T-helper 1 cell (primary cell): Measurements from ENCODE around the gene USP17L25.
"Not testable (repeated sequence)": the region's sequence is repeated elsewhere in the genome, so short reads cannot be mapped to it uniquely, and the experiment has no call there.

Experiments used
- DNase-seq, 5 donors: peaks; one replicate each; pipeline ENCODE4 v3.0.0-alpha.2; 2012 to 2020
- total RNA-seq, 4 donors: gene quantifications; one replicate each; lab custom pipeline; 2026; lab: John Stamatoyannopoulos, UW

Gene USP17L25, protein sequence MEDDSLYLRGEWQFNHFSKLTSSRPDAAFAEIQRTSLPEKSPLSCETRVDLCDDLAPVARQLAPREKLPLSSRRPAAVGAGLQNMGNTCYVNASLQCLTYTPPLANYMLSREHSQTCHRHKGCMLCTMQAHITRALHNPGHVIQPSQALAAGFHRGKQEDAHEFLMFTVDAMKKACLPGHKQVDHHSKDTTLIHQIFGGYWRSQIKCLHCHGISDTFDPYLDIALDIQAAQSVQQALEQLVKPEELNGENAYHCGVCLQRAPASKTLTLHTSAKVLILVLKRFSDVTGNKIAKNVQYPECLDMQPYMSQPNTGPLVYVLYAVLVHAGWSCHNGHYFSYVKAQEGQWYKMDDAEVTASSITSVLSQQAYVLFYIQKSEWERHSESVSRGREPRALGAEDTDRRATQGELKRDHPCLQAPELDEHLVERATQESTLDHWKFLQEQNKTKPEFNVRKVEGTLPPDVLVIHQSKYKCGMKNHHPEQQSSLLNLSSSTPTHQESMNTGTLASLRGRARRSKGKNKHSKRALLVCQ
- 0 reads per million in 4 donors for total RNA-seq

DNA sequence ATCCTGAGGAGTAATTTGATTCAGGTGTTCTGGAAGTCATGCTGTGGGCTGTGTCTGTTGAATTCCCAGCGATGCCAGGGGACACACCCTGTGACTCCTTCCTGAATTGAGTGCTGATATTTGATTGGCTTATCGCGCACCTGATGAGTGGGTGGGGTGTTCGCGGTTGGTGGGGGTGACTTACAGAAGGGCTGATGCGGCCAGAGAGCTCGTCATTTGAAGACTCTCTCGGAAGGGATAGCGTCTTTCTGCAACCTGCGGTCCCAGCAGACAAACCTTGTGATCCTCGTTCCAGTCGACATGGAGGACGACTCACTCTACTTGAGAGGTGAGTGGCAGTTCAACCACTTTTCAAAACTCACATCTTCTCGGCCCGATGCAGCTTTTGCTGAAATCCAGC lies at the start of gene USP17L25:
Gene USP17L25 (plus strand): TSS at position 301 of the 400 bp plus-strand sequence. CDS start 0 bp downstream, at position 301.
- not testable (repeated sequence) for DNase-seq

DNA sequence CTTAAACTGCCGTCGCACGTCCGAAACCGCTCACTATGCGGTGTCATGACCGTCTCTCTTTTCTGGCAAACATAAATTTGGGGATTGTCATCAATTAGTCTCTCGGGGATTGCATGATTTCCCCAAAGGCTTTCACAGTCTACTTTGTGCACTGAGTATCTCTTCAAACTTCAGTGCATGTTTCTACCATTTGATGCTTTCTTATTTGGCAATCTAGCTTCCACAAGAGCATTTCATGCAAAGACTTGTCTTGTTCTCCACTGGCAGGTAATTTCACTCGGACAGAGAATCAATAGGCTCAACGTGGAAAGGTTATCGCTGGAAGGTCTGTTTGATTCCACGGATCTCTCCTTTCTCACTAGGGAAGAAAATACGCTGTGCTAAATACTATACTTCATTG lies 5.5 kb upstream of the USP17L25 start:
- DNase-seq, result not testable (repeated sequence)

DNA sequence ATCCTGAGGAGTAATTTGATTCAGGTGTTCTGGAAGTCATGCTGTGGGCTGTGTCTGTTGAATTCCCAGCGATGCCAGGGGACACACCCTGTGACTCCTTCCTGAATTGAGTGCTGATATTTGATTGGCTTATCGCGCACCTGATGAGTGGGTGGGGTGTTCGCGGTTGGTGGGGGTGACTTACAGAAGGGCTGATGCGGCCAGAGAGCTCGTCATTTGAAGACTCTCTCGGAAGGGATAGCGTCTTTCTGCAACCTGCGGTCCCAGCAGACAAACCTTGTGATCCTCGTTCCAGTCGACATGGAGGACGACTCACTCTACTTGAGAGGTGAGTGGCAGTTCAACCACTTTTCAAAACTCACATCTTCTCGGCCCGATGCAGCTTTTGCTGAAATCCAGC lies 4.8 kb upstream of the USP17L25 start, which contains the start of gene USP17L24:
Gene USP17L24 (plus strand): TSS at position 301 of the 400 bp plus-strand sequence. CDS start 0 bp downstream, at position 301.
- DNase-seq, result not testable (repeated sequence)

- DNase-seq, result not testable (repeated sequence)
These were observed 4.6 kb downstream of the USP17L25 start, which contains the start of gene USP17L26 for GRCh38 chr4:9334358-9334757. Gene USP17L26 (plus strand): TSS chr4:9334658. CDS start chr4:9334658, 0 bp downstream.

- not testable (repeated sequence) for DNase-seq
These were observed 9.4 kb downstream of the USP17L25 start, which contains the start of gene USP17L5 for GRCh38 chr4:9339103-9339502. Gene USP17L5 (plus strand): TSS chr4:9339403. CDS start chr4:9339403, 0 bp downstream.

DNA sequence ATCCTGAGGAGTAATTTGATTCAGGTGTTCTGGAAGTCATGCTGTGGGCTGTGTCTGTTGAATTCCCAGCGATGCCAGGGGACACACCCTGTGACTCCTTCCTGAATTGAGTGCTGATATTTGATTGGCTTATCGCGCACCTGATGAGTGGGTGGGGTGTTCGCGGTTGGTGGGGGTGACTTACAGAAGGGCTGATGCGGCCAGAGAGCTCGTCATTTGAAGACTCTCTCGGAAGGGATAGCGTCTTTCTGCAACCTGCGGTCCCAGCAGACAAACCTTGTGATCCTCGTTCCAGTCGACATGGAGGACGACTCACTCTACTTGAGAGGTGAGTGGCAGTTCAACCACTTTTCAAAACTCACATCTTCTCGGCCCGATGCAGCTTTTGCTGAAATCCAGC lies 14.1 kb downstream of the USP17L25 start, which contains the start of gene USP17L27:
Gene USP17L27 (plus strand): TSS at position 301 of the 400 bp plus-strand sequence. CDS start 0 bp downstream, at position 301.
- DNase-seq, result not testable (repeated sequence)

DNA sequence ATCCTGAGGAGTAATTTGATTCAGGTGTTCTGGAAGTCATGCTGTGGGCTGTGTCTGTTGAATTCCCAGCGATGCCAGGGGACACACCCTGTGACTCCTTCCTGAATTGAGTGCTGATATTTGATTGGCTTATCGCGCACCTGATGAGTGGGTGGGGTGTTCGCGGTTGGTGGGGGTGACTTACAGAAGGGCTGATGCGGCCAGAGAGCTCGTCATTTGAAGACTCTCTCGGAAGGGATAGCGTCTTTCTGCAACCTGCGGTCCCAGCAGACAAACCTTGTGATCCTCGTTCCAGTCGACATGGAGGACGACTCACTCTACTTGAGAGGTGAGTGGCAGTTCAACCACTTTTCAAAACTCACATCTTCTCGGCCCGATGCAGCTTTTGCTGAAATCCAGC lies 18.9 kb downstream of the USP17L25 start, which contains the start of gene USP17L28:
Gene USP17L28 (plus strand): TSS at position 301 of the 400 bp plus-strand sequence. CDS start 0 bp downstream, at position 301.
- not testable (repeated sequence) for DNase-seq

DNA sequence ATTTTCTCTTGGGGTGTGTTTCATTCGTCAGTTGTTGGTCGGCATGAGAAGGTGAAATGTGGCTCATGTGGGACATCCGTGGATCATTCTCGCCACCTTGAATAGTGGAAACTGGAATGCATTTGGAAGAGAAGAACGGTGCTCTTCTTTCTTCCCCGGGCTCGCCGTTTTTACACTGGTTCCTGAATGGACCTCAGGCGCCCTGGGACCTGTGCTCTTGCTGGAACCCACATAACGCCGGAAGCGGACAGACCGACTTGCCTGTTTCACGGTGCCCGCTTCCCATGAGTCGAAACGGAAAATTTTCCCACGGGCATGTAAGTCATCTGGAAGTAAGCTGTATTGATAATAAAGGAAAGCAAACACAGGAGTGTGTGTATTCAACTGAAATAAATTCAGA lies 21.2 kb downstream of the USP17L25 start:
- not testable (repeated sequence) for DNase-seq

DNA sequence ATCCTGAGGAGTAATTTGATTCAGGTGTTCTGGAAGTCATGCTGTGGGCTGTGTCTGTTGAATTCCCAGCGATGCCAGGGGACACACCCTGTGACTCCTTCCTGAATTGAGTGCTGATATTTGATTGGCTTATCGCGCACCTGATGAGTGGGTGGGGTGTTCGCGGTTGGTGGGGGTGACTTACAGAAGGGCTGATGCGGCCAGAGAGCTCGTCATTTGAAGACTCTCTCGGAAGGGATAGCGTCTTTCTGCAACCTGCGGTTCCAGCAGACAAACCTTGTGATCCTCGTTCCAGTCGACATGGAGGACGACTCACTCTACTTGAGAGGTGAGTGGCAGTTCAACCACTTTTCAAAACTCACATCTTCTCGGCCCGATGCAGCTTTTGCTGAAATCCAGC lies 23.6 kb downstream of the USP17L25 start, which contains the start of gene USP17L29:
Gene USP17L29 (plus strand): TSS at position 301 of the 400 bp plus-strand sequence. CDS start 0 bp downstream, at position 301.
- DNase-seq, result not testable (repeated sequence)

DNA sequence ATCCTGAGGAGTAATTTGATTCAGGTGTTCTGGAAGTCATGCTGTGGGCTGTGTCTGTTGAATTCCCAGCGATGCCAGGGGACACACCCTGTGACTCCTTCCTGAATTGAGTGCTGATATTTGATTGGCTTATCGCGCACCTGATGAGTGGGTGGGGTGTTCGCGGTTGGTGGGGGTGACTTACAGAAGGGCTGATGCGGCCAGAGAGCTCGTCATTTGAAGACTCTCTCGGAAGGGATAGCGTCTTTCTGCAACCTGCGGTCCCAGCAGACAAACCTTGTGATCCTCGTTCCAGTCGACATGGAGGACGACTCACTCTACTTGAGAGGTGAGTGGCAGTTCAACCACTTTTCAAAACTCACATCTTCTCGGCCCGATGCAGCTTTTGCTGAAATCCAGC lies 33.1 kb downstream of the USP17L25 start, which contains the start of gene USP17L30:
Gene USP17L30 (plus strand): TSS at position 301 of the 400 bp plus-strand sequence. CDS start 0 bp downstream, at position 301.
- not testable (repeated sequence) for DNase-seq

- DNase-seq, result not testable (repeated sequence)
These were observed 50.2 kb downstream of the USP17L25 start for GRCh38 chr4:9379881-9380280.
